Esophagus squamous epithelium (tissue), 5 donors: ENCODE results near the gene SLC35E2B. TPM values are rescaled to one million over a fixed set of nuclear protein-coding genes. Genes with fewer than 3 reads are reported as not detected.
"Not testable (repeated sequence)": the region's sequence is repeated elsewhere in the genome, so short reads cannot be mapped to it uniquely, and the experiment has no call there.

ENCODE experiments used
- DNase-seq: peaks from one replicate; lab custom pipeline; 2025; lab: John Stamatoyannopoulos, UW
- H3K27ac ChIP-seq, 4 donors: fragments of 200-600 bp; sonication (generic); one replicate each; pipeline ENCODE4 v1.5.1; 2016 to 2019; ENCODE audit warnings: mild to moderate bottlenecking in 1 of 4
- H3K27me3 ChIP-seq, 4 donors: fragments of 200-600 bp; sonication (generic); 1 replicate in 3 of 4; 2 replicates in 1 of 4; pipeline versions ENCODE4 v1.5.1 to v1.6.0; 2017 to 2021; ENCODE audit warnings: antibody characterized with exemption in 1 of 4
- H3K36me3 ChIP-seq, 3 donors: fragments of 200-600 bp; sonication (generic); one replicate each; pipeline ENCODE4 v1.5.1; 2016 to 2019
- H3K4me1 ChIP-seq, 3 donors: fragments of 200-600 bp; sonication (generic); one replicate each; pipeline ENCODE4 v1.5.1; 2017 to 2019
- H3K4me3 ChIP-seq, 4 donors: fragments of 200-600 bp; sonication (generic); 1 replicate in 3 of 4; 2 replicates in 1 of 4; pipeline ENCODE4 v1.5.1; 2016 to 2019; ENCODE audit warnings: mild to moderate bottlenecking in 2 of 4, moderate library complexity in 1 of 4
- H3K9me3 ChIP-seq, 3 donors: fragments of 200-600 bp; sonication (generic); one replicate each; pipeline ENCODE4 v1.5.1; 2016 to 2019
- POLR2A ChIP-seq, 4 donors: fragments of 450-650 bp; IDR thresholded peaks; one replicate each; pipeline ENCODE4 v1.6.1; 2017; ENCODE audit warnings: antibody characterized with exemption in 4 of 4, mild to moderate bottlenecking in 4 of 4, moderate library complexity in 3 of 4
- WGBS, 2 donors: methylation state at CpG; one replicate each; pipeline ENCODE4 v1.1.5; 2018; 5-methylcytosine and 5-hydroxymethylcytosine counted together
- intact Hi-C: fragments of 100-400 bp; cut with DNase I; formaldehyde crosslinking; loops from one replicate; pipeline ENCODE4 v1.15.0; 2022
- total RNA-seq, 4 donors: library from RNA; depleted of rRNA; stranded (reverse); fragments of >200 nt; gene quantifications; one replicate each; pipeline ENCODE4 v1.1.0, GENCODE V29; 2016
- TF ChIP-seq, protein P1 (sequence below), 6 experiments: fragments of 450-650 bp in 4 of 6; fragments of 200-600 bp in 2 of 6; sonication (generic) in 2 of 6; IDR thresholded peaks; one replicate each; pipeline ENCODE4 v1.5.1; 2016 to 2019; ENCODE audit warnings: antibody characterized with exemption in 6 of 6, mild to moderate bottlenecking in 4 of 6, moderate library complexity in 4 of 6
- donor health status: DM: yes; HTN: yes; CAD: no.

SLC35E2B gene
- total RNA-seq, 4 donors from 2014 or later = 13.2 to 34.3 (median 25.7) TPM

DNA sequence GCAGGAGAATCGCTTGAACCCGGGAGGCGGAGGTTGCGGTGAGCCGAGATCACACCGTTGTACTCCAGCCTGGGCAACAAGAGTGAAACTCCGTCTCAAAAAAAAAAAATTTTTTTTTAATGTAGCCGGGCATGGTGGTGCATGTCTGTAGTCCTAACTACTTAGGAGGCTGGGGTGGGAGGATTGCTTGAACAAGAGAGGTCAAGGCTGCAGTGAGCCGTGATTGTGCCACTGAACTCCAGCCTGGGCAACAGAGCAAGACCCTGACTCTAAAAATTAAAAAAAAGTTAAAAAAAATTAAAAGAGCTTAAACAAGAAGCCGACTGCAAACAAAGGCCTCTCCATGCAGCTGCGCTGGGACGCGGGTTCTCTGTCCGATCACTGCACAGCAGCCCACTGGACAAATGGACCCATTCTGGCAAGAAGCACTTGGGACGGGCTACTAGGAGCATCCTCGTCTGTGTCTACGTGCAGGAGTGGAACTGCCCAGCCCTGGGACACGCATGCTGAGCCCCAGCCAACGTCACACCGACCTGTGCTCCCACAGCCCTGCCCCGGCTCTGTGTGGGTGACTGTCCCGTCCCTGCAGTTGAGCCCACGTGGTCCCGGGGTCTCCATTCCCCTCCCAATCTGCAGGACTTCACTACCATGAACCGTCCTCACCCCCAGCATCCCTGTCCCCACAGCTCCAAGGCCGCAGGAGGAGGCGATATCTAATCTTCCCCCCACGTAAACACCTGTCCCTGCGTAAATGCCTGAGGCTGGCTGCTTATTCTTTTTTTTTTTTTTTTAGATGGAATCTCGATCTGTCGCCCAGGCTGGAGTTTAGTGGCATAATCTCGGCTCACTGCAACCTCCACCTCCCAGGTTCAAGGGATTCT lies 12.3 kb downstream of the SLC35E2B start:
- Histone ChIP-seq H3K4me3 (no peak overlapping the region), H3K27ac (no peak overlapping the region)

GRCh38 chr1:1678581-1679380 lies 13.8 kb downstream of the SLC35E2B start:
- intact Hi-C loops = no loop called here
- Histone ChIP-seq H3K9me3 (no peaks in the 10 kb centered on the region), H3K36me3 (peaks cover 0 to 28% (median 0%) of the 10 kb centered on the region in 3 donors), H3K4me3 (no peak overlapping the region), H3K27me3 (no peaks in the 10 kb centered on the region), H3K27ac (peak overlapping the region; percentile 41 to 66 (median 54)), H3K4me1 (peaks cover 9 to 31% (median 19%) of the 10 kb centered on the region in 3 donors)
- no peak for DNase-seq
- WGBS, 2 donors = 41% methylated on average over 14 of the region's 24 CpGs; no CpG with 5 or more reads in 1 of the 2 donors
- no peak for TF ChIP-seq POLR2A (IDR thresholded peaks at IDR 0.05)
- TF ChIP-seq, protein P1, sequence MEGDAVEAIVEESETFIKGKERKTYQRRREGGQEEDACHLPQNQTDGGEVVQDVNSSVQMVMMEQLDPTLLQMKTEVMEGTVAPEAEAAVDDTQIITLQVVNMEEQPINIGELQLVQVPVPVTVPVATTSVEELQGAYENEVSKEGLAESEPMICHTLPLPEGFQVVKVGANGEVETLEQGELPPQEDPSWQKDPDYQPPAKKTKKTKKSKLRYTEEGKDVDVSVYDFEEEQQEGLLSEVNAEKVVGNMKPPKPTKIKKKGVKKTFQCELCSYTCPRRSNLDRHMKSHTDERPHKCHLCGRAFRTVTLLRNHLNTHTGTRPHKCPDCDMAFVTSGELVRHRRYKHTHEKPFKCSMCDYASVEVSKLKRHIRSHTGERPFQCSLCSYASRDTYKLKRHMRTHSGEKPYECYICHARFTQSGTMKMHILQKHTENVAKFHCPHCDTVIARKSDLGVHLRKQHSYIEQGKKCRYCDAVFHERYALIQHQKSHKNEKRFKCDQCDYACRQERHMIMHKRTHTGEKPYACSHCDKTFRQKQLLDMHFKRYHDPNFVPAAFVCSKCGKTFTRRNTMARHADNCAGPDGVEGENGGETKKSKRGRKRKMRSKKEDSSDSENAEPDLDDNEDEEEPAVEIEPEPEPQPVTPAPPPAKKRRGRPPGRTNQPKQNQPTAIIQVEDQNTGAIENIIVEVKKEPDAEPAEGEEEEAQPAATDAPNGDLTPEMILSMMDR (IDR thresholded peaks at IDR 0.05) = peak in 4 of 6 experiments; percentile 26 to 61 (median 44)

More for the DNA sequence above, 12.3 kb downstream of the SLC35E2B start:
- H3K4me1 ChIP-seq = peaks cover 9 to 31% (median 19%) of the 10 kb centered on the region in 3 donors
- H3K27me3 ChIP-seq = no peaks in the 10 kb centered on the region
- intact Hi-C loops = no loop called here
- 90 to 93% methylated on average over 26 to 31 of the region's 32 CpGs for WGBS, 2 donors
- H3K9me3 ChIP-seq = no peaks in the 10 kb centered on the region
- peaks cover 0 to 21% (median 0%) of the 10 kb centered on the region in 3 donors for H3K36me3 ChIP-seq
- DNase-seq = no peak
- TF ChIP-seq, protein P1 (IDR thresholded peaks at IDR 0.05) = no peak
- no peak for TF ChIP-seq POLR2A (IDR thresholded peaks at IDR 0.05)

- peaks cover 0 to 26% (median 0%) of the 10 kb centered on the region in 3 donors for H3K36me3 ChIP-seq
- intact Hi-C loops = no loop called here
- 67 to 72% methylated on average over 28 to 35 of the region's 39 CpGs for WGBS, 2 donors
- DNase-seq = no peak
- no peaks in the 10 kb centered on the region for H3K27me3 ChIP-seq
- TF ChIP-seq, protein P1 (IDR thresholded peaks at IDR 0.05) = no peak
- no peak for TF ChIP-seq POLR2A (IDR thresholded peaks at IDR 0.05)
- no peaks in the 10 kb centered on the region for H3K9me3 ChIP-seq
- H3K4me1 ChIP-seq = peaks cover 9 to 24% (median 19%) of the 10 kb centered on the region in 3 donors
- peak overlapping the region in 2 of 4 donors; percentile 3 to 28 for H3K4me3 ChIP-seq
- peak overlapping the region; percentile 41 to 66 (median 54) for H3K27ac ChIP-seq
These were observed 14.6 kb downstream of the SLC35E2B start for GRCh38 chr1:1677718-1678580.

GRCh38 chr1:1676087-1676486 lies 16.5 kb downstream of the SLC35E2B start:
- DNase-seq, H3K4me3 ChIP-seq, intact Hi-C loops, H3K27me3 ChIP-seq, H3K27ac ChIP-seq, H3K9me3 ChIP-seq: not testable (repeated sequence)
- peaks cover 9 to 20% (median 19%) of the 10 kb centered on the region in 3 donors for H3K4me1 ChIP-seq
- peaks cover 0 to 36% (median 0%) of the 10 kb centered on the region in 3 donors for H3K36me3 ChIP-seq
- WGBS, 2 donors = no CpG with 5 or more reads among the region's 21 CpGs

GRCh38 chr1:1675218-1675617 lies 17.4 kb downstream of the SLC35E2B start:
- intact Hi-C loops = not testable (repeated sequence)
- WGBS, 2 donors = 100% methylated on average over 1 of the region's 18 CpGs; no CpG with 5 or more reads in 1 of the 2 donors
- H3K4me1 ChIP-seq = peaks cover 9 to 20% (median 19%) of the 10 kb centered on the region in 3 donors

DNA sequence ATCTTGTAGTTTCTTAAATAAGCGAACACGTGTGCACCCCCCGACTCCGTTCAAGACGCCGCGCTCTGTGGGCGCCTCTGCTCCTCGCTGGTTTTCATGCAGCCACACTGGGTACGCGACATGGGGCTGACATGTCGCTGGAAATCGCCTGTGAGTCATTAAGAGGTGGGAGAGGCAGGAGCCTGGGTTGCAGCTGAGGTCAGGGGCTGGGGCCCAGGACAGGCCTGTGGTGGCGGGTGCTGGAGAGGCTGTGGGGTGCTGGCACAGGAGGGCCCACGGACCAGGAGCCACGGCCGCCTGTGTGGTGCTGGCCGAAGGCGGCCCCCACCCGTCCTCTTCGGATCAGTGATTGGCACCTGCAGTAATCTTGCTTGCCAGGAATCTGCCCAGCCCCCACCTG lies 17.8 kb downstream of the SLC35E2B start:
- WGBS, 2 donors = 40 to 76% methylated on average over 2 to 14 of the region's 21 CpGs

More at GRCh38 chr1:1675218-1675617, 17.4 kb downstream of the SLC35E2B start:
- not testable (repeated sequence) for H3K27me3 ChIP-seq, H3K4me3 ChIP-seq, H3K27ac ChIP-seq, H3K9me3 ChIP-seq, DNase-seq
- peaks cover 0 to 45% (median 0%) of the 10 kb centered on the region in 3 donors for H3K36me3 ChIP-seq

More for the DNA sequence above, 17.8 kb downstream of the SLC35E2B start:
- DNase-seq, intact Hi-C loops, H3K4me3 ChIP-seq, H3K9me3 ChIP-seq, H3K27me3 ChIP-seq, H3K27ac ChIP-seq: not testable (repeated sequence)
- Histone ChIP-seq H3K36me3 (peaks cover 0 to 49% (median under 1%) of the 10 kb centered on the region in 3 donors), H3K4me1 (peaks cover 9 to 20% (median 19%) of the 10 kb centered on the region in 3 donors)
